ENCODE data around the gene RBM20.

- TF ChIP-seq GATA2 (IDR thresholded peaks at IDR 0.05; ENCODE audit: low read depth, low read length) (no peak), GATA3 (IDR thresholded peaks at IDR 0.05; ENCODE audit: low read depth, low read length) (no peak)
These were observed 204.0 kb downstream of the RBM20 start for GRCh38 chr10:110848106-110848505.
